NK-92 (cell line): ENCODE measurements around the gene CUX1.

ENCODE experiments used
- DNase-seq: peaks from one replicate; lab custom pipeline; 2025; ENCODE audit not compliant: unreplicated experiment; lab: John Stamatoyannopoulos, UW

Gene CUX1

GRCh38 chr7:102064361-102065025, 247.1 kb downstream of the CUX1 start:
- no peak for DNase-seq

- DNase-seq = no peak
Observed at GRCh38 chr7:102065226-102065625, 247.8 kb downstream of the CUX1 start.

- DNase-seq = no peak
Observed at GRCh38 chr7:102066476-102066875, 249.1 kb downstream of the CUX1 start.

GRCh38 chr7:102068846-102069245, 251.4 kb downstream of the CUX1 start:
- no peak for DNase-seq

- DNase-seq = no peak
Observed at GRCh38 chr7:102069931-102070629, 252.7 kb downstream of the CUX1 start.

GRCh38 chr7:102072003-102072402, 254.6 kb downstream of the CUX1 start:
- no peak for DNase-seq

GRCh38 chr7:102072636-102073209, 255.3 kb downstream of the CUX1 start:
- DNase-seq = no peak

- no peak for DNase-seq
Observed at GRCh38 chr7:102073931-102074880, 256.8 kb downstream of the CUX1 start.

- DNase-seq = no peak
Observed at GRCh38 chr7:102075126-102075525, 257.7 kb downstream of the CUX1 start.

- DNase-seq = no peak
Observed at GRCh38 chr7:102075553-102076135, 258.2 kb downstream of the CUX1 start.

GRCh38 chr7:102077081-102077480, 259.7 kb downstream of the CUX1 start:
- no peak for DNase-seq

GRCh38 chr7:102079140-102080018, 262.0 kb downstream of the CUX1 start:
- DNase-seq = no peak

GRCh38 chr7:102080019-102080433, 262.6 kb downstream of the CUX1 start:
- no peak for DNase-seq

GRCh38 chr7:102080434-102081243, 263.2 kb downstream of the CUX1 start:
- DNase-seq = no peak

- DNase-seq = no peak
Observed at GRCh38 chr7:102081244-102081627, 263.8 kb downstream of the CUX1 start.

GRCh38 chr7:102082693-102083368, 265.4 kb downstream of the CUX1 start:
- DNase-seq = no peak

GRCh38 chr7:102085218-102085772, 267.9 kb downstream of the CUX1 start:
- DNase-seq = no peak
